Prostate gland (tissue), 2 donors: Measurements from ENCODE around the gene DNAH8.

ENCODE experiments used
- CTCF ChIP-seq, 4 experiments: fragments of 200-600 bp in 2 of 4; fragments of 450-650 bp in 2 of 4; sonication (generic) in 2 of 4; IDR thresholded peaks; 1 replicate in 3 of 4; 2 replicates in 1 of 4; pipeline ENCODE4 v1.5.1; 2016 to 2019; ENCODE audit warnings: antibody characterized with exemption in 4 of 4, mild to moderate bottlenecking in 2 of 4, moderate library complexity in 2 of 4
- POLR2A ChIP-seq: fragments of 450-650 bp; IDR thresholded peaks from one replicate; pipeline ENCODE4 v1.6.1; 2016; ENCODE audit warnings: antibody characterized with exemption, mild to moderate bottlenecking

- no peak for TF ChIP-seq CTCF (IDR thresholded peaks at IDR 0.05)
- no peak for TF ChIP-seq POLR2A
Observed at GRCh38 chr6:38799529-38800184, 84.5 kb downstream of the DNAH8 start.
